B cell (primary cell): Measurements from ENCODE around the gene NFKBIA.

ENCODE experiments used
- EZH2 ChIP-seq: IDR thresholded peaks from 2 replicates; pipeline ENCODE4 v1.6.1; 2012; ENCODE audit warnings: borderline replicate concordance, low read depth, mild to moderate bottlenecking, moderate library complexity, low read length; ENCODE audit not compliant: insufficient read depth, poor library complexity, severe bottlenecking
- TF ChIP-seq, protein P1 (sequence below): fragments of 200-600 bp; IDR thresholded peaks from one replicate; pipeline ENCODE4 v1.8.0; 2022; ENCODE audit warnings: antibody characterized with exemption, mild to moderate bottlenecking

DNA sequence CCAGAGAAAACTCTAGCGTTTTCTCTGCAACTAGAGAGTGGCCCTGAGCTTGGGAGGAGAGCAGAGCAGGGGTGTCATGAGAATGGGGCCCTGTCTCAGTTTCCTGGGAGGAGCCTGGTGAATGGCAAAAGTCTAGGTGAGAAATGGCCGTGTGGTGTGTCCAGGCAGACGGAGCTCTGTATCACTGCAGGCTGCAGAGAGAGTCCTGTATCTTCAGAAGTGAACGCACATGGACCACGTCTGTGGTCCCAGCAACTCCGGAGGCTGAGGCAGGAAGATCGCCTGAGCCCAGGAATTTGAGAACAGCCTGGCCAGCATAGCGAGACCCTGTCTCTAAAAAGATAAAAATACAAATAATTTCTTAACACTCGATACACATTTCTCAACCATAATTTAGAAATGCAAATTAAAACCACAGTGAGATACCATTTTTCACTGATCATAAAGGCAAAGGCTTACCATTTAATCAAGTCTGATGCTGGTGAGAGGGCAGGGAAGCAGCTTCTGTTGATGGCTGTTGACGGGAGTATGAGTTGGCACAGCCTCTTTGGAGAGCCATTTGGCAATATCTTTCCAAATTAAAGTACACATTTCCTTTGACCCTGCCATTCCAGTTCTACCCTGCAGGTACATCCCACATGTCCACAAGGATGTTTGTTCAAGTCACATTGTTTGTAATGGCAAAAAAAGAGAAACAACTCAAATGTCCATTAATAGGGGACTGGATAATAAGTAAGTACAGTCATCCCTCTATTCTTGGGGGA is 51.0 kb downstream of the NFKBIA start:
- TF ChIP-seq, protein P1, sequence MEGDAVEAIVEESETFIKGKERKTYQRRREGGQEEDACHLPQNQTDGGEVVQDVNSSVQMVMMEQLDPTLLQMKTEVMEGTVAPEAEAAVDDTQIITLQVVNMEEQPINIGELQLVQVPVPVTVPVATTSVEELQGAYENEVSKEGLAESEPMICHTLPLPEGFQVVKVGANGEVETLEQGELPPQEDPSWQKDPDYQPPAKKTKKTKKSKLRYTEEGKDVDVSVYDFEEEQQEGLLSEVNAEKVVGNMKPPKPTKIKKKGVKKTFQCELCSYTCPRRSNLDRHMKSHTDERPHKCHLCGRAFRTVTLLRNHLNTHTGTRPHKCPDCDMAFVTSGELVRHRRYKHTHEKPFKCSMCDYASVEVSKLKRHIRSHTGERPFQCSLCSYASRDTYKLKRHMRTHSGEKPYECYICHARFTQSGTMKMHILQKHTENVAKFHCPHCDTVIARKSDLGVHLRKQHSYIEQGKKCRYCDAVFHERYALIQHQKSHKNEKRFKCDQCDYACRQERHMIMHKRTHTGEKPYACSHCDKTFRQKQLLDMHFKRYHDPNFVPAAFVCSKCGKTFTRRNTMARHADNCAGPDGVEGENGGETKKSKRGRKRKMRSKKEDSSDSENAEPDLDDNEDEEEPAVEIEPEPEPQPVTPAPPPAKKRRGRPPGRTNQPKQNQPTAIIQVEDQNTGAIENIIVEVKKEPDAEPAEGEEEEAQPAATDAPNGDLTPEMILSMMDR: no peak
- no peak for TF ChIP-seq EZH2
